GM11168 (cell line): ENCODE results near the gene SCN4A.

Experiments used
- in situ Hi-C: fragments of 300-500 bp; cut with MboI; formaldehyde crosslinking; loops from one replicate; pipeline ENCODE4 v1.12.0; 2022; ENCODE audit warnings: low sequenced_read_pairs; ENCODE audit not compliant: unreplicated experiment

Gene SCN4A

DNA sequence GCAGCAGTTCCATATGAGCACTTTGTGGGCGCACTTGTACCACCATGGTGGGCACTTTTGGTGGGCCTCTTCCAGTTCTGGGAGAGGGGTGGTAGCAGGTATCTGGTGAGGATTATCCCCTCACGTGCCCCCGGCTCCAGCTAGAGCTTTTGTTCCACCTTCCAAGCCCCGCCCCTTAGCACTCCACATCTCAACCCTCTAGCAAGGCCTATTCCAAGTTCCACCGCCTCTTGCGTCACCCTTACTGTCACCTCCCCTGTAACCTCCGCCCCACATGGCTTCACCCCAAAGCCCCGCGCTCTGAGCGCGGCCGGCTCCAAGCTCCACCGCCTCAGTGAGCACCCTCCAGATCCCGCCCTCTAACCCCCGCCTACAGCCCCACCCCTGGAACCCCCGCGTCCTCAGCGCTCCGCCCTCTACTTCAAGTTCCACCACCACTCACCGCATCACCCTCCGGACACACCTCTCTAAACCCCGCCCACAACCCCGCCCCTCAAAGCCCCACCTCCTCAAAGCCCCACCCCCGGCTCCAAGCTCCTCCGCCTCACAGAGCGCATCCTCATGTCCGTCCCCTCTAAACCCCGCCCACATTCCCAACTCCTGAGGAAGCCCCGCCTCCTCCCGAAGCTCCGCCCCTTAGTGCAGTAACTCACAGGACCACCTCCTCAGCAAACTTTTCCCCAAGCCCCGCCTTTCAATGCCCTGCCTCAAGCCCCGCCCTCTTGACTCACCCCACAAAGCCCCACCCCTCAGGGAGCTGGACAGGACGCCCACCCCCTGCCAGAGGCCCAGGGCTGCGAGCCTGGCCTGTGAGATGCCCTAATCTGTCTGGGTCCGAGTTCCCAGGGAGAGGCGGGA is 11.1 kb downstream of the SCN4A start:
- in situ Hi-C loops, result no loop called here

DNA sequence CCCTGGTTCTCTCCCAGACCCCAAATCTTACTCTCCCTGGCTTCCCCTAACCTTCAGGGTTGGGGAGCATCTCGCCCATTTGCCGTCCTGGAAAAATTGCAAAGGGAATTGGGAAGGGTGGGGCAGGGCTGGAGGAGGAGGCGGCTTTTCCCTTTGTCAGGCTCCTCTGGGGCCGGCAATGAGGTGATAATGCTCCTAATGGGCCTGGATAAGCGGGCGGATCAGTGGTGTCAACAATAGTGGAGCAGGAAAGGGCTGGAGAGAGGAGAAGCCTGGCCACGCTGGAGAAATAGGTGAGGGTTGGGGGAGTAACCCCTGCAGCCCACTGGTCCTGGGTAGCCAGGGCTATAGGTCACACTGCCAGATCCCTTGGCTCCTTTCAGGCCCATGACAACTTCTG is 12.3 kb downstream of the SCN4A start:
- in situ Hi-C loops, result no loop called here

DNA sequence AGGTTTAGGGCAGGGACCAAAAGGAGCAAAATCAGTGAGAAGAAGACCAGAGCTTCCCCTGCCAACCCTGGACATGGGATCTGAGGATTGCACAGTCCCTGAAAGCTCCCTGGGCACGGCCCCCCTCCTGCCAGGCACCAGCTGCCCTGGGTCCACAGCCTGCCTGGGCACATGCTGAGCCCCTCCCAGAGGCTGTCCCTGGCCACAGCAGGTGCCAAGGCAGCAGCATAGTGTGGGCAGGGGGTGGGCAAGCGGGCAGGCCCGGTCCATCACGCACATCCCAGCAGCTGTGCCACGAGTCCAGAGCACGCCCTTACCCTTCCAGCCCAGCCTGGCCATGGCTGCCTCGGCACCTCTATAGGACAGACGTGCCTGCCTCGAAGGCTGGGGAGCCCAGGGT is 12.7 kb downstream of the SCN4A start:
- in situ Hi-C loops, result no loop called here

DNA sequence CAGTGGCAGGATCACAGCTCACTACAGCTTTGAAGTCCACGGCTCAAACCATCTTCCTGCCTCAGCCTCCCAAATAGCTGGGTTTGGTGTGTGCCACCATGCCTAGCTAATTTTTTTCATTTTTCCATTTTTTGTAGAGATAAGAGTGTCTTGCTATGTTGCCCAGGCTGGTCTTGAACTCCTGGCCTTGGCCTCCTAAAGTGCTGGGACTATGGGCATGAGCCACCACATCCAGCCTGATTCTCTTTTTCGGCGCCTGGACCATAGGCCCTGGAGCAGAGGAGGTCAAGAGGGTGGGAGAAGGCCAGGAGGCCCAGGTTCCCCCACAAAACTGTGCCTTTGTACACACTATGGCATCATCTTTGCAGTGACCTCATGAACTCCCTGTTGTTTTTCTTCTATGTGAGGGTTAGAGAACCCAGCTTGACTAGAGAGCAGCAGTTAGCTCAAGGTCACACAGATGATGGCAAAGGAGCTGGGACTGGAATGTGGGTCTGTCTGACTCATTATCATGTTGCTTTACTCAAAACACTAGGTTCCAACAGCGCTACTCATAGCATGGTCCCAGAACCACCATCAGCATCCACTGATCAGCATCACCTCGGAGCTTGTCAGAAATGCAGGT is 16.3 kb downstream of the SCN4A start:
- in situ Hi-C loops, result no loop called here

DNA sequence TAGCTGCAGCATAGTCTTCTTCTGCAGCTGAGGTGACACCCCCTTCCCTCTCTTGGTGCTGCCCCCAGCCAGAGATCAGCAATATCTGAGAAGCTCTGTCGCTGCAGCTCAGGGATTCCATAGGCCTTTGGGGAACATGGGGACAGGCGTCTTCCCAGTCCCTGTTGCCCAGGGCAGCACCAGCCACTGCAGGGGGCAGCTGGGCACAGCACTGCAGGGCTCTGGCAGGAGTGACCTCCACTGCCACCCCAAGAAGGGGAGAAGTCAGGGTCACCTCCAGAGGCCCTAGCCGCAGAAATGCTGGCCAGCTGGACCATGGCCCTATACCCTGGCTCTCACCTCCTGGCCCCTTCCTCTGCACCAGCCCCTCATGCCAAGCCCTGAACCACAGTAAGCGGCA is 16.9 kb downstream of the SCN4A start:
- in situ Hi-C loops, result no loop called here

DNA sequence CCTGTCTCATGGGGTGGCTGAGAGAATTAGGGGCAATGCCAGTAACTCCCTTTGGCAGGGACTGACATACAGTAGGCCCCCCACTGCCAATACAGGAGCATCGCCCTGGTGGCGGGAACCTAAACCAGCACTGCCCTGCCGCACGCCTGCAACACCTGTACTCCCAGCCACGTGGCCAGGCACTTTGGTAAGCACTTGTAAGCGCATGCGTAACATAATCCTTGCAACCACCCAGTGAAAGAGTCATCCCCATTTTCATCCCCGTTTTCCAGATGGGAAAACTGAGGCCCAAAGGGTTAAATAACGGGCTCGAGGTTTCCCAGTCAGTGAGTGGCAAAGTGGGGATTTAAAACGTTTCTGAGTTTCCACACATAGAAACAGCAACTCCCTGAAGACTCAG is 17.5 kb downstream of the SCN4A start:
- in situ Hi-C loops, result no loop called here

DNA sequence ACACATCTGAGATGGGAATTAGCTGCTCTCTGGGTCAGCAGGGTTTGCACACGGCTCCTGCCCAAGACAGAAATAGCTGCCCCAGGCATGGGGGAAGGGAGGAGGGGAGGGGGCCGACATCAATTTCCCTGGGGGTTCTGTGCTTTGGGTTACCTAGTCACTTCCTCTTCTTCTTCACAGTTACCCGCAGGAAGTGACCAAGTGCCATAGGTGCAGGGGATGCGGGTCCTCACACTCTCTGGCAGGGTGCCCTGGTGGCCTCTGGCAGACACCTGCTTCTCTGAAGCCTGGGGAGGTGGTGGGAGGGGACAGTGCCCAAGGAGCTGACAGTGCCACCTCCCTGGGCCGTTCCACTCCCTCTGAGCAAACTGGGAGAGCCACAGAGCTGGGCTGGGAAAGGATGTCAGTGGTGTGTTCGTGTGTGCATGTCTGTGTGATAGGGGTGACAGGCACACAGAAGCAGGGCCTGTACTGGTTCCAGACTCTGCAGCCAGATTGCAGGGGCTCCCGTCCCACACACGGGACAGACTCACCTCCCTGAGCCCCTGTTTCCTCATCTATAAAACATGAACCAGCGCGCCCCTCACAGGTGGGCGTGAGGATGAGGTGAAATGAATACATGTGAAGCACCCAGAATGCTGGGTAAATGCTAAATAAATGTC is 18.2 kb downstream of the SCN4A start:
- in situ Hi-C loops, result no loop called here

DNA sequence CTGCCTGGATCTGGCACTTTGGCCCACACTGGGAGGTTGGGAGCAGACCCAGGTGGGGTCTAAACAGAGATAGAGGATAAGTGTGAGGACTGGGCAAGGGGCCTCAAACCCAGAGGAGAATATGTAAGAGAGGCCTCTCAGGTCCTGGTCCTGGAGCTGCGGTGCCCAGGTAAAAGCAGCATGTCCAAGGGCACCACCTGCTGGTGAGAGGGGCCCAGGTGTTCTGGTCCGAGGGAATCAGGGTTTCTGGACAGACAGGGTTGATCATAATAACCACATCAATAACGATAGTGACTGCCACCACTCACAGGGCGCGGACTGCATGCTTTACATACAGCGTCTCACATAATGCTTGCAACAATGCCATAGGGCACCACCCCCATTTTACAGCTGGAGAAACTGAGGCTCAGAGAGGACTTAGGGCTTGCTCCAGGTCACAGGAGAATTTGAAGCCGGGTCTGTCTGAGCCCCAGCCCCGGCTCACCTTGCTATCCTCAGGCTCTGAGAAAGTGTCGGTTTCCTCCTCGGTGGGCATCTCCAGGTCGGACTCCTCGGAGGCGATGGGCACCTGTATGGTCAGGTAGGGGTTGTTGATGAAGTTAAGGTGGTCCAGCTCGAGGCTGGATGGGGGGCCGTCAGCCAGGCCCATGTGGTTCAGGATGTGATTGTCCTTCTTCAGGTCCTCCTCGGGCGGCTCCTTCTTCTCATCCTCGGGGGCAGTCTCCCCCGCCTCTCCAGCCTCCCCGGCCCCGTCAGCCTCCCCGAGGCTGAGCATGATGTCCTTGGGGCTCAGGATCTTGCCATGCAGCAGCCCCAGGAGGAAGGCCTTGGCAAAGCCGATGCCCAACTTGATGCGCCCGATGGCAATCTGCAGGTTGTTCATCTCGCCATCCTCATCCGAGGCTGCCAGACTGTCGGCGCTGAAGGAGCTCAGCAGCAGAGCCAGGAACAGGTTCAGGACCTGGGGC is 21.5 kb downstream of the SCN4A start:
- in situ Hi-C loops, result no loop called here

DNA sequence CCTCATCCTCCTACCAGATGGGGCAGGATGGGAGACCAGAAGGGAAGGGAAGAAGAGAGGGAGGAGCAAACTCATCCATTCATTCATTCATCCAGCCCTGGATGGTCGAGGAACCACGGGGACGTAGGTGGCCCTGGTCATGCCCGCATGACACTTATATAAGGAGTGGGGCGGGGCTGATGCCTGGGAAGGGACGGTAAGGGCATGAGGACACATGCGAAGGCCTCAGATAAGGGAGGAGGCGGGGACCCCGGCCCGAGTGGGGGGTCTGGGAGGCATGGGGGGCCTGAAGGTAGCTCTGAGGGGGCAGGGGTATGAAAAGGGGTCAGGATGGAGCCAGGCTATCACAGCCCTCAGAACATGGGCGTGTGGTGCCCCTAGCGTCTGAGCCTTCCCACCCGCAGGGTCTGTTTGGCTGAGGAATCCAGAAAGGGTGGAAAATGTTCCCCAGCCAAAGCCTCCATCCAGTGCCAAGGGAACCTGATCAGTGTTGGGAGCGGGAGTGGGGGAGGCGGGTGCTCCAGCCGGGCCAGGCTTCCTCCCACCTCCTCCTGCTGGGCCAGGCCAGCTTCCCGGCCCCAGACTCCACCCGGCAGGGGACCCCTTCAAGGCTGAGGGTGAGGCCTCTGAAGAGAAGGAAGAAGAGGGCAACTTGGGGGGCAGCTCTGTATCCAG is 23.0 kb downstream of the SCN4A start:
- in situ Hi-C loops, result loop anchor here (25.0 kb wide), 1 partner anchor 188 kb away; the partner anchor contains the start of gene ERN1

DNA sequence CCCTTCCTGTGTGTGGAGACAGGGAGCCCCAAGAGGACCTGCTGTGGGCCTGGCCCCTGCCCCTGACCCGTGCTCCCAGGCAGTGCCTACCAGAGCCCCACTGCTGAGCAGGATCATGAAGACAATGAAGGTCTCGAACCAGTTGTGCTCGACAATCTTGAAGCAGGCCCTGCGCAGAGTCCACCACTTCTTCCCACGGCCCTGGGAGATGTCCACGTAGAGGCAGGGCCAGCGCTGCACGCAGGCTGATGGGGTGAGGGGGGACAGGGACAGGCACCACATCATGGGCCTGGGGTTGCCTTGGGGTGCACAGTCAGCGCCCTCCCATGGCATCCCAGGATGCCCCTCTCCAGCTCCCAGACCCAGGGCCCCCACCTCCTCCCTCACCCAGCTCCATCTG is 24.2 kb downstream of the SCN4A start:
- in situ Hi-C loops, result loop anchor here (25.0 kb wide), 1 partner anchor 189 kb away; the partner anchor contains the start of gene ERN1

DNA sequence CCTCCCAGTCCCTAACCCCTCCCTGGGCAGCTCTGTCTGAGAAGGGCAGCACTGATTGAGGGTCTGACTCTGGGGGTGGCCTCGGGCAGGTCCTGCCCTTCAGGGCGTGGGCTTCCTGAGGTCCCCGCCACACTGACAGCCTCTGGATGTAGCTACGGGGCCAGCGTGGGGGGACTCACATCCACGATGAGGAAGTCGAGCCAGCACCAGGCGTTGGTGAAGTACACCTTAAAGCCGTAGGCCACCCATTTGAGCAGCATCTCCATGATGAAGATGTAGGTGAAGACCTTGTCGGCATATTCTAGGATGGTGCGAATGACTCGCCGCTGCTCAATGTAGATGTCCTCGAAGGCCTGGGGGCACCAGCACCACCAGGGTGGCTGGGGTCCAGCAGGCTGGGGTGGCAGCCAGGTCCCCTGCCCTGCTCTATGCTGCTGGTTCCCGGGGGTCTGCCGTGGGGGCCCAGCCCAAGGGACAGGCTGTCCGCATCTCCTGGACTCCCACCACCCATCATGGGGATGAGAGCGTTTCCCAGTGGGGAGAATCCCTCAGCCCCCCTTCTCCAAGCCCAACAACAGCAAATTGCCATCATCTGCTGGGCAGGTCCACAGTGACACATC is 24.9 kb downstream of the SCN4A start:
- in situ Hi-C loops, result loop anchor here (25.0 kb wide), 1 partner anchor 189 kb away; the partner anchor contains the start of gene ERN1

DNA sequence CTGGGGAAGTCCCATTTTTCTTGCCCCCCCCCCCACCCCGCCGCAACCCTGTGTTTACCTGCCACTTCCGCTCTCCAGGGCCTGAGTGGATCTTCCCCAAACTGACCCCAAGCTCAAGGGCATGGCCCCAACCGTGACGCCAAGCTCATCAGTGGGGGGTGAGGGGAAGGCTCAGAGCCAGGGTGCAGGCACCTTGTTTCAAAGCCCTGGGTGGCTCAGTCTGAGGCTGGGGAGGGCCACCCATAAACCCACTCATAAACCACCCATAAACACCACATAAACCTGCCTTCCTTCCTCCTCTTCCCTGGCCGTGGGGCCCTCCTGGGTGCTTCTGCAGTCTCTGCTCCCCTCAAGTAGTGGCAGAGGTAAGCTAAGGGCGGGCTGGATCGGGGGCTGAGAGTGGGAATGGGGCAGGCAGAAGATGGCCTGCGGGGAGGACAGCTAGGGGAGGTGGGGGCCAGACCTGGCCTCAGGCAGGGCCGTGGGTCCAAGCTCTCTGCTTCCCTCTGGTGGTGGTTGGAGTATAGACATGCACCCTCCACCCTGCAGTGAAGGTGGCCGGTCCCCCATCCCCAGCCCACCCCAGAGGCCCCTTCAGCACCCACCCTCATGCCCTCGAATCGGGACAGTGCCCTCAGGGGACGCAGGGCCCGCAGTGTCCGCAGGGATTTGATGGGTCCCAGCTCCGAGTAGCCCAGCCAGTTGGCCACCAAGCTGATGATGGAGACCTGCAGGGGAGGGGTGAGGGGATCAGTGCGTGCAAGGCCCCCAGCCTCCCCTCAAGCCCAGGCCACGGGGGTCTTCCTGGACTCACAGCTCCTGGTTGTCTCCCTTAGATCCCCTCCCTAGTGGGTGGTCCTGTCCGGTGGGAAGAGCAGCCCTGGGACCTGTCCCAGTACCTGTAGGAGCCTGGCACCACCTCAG is 26.0 kb downstream of the SCN4A start:
- in situ Hi-C loops, result loop anchor here (25.0 kb wide), 1 partner anchor 191 kb away; the partner anchor contains the start of gene ERN1

DNA sequence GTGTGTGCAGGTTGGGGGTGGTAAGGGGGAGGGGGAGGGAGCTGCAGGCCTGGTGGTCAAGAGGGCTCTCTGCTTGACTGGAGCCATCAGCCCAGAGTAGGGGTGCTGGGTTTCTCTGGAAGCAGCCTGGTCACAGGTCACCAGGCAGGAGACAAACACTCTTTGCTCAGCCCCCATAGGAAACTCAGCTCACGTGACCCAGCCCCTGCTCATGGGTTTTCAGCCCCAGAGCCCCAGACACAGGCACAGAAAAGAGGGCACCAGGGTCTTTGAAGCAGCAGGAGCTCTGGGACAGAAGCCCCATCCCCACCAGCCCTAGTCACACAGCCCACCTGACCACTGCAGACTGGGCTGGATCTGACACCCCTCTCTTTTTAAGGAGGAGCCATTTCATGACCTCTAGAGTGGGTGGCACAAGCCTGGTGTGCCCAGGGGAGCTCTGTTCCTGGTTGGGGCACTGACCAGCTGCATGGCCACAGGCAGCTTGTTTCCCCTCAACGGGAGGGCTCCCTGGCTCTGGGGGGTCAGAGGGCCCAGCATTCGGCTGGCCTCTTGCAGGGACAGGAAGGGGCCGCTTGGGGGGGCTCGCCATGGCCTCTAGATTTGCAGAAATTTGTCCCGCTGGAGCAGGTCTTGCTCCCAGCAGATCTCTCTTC is 26.8 kb downstream of the SCN4A start:
- in situ Hi-C loops, result loop anchor here (25.0 kb wide), 1 partner anchor 191 kb away; the partner anchor contains the start of gene ERN1

DNA sequence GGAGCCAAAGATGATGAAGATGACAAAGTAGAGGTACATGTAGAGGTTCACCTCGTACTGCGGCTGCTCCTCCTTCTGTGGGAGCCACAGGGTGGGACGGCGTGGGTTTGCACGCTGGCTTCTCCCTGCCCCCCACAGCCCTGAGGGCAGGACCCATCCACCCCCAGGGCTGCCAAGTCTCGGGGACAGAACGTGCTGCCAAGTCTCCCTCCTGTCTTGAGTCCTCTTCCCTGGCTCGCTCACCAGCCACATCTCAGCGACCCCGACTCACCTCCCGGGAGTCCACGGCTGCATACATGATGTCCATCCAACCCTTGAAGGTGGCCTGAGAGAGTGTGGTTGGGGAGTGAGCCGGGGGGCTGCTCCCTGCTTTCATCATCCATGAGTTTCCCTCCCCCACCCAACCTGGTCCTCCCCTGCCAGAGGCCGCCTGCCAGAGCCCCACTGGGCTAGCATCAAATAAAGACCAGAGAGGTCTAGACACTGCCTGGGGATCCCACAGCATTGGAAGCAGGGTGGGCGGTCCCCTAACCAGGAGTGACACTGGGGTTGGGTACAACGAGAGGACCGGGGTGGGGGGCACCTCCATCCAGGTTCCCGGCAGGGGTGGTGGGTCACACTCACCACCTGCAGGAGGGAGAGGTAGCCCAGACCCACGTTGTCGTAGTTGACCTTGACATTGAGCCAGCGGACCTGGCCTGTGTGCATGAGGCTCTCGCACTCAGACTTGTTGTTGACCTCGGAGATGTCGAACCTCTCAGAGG is 27.8 kb downstream of the SCN4A start:
- in situ Hi-C loops, result loop anchor here (25.0 kb wide), 1 partner anchor 192 kb away; the partner anchor contains the start of gene ERN1

DNA sequence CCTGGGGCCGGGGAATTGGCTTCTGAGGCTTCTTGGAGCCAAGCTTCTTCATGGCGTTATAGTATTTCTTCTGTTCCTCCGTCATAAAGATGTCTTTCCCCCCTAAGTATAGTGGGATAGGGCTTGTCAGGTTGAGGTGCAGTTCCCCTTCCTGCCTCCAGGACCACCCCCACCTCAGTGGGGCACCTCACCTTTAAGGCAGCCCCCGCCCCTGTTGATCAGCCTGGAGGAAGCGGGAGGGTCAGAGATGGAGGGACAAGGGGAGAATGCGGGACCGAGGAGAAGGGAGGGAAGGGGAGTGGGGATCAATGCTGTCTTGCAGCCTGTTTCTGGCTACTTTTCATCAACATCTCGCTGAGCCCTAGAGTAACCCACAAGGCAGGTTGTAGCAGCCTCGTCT is 29.0 kb downstream of the SCN4A start:
- in situ Hi-C loops, result loop anchor here (25.0 kb wide), 1 partner anchor 194 kb away; the partner anchor contains the start of gene ERN1

DNA sequence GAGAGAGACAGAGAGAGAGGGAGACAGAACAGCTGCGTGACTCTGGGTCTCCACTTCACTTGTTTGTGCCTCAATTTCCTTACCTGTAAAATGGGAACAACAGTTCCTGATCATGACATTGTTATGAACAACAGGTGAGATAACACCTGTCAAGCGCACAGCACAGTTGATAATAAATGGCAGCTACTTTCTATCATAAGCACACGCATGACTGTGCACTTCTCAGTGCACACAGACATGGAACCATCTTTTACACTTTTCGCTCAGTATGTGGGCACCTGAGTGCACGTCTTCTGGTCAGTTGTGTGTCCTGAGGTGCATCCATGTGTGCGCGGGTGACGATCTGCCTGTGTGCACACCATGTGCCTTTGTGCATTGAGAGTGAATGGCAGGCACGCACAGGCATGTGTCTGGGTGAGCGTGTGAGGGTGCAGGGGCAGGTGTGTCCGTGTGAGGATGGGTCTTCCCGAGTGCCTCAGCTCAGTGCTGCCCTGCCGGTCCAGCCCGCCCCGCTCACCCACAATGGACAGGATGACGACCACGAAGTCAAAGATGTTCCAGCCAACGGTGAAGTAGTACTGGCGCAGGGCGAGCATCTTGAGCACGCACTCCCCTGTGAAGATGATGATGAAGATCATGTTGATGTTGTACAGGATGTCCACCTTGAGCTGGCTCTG is 30.3 kb downstream of the SCN4A start:
- in situ Hi-C loops, result loop anchor here (25.0 kb wide), 1 partner anchor 195 kb away; the partner anchor contains the start of gene ERN1
